NB4 (cell line): ENCODE results near the gene VDR.

Experiments used
- POLR2A ChIP-seq: IDR thresholded peaks from 2 replicates; pipeline ENCODE4 v1.6.1; 2011; ENCODE audit warnings: mild to moderate bottlenecking; ENCODE audit not compliant: insufficient read length; ENCODE audit errors: extremely low read depth
- TF ChIP-seq, protein P1 (sequence below): IDR thresholded peaks from one replicate; pipeline ENCODE4 v1.5.1; 2012; ENCODE audit warnings: low read depth, low read length
- TF ChIP-seq, protein P2 (sequence below): IDR thresholded peaks from 2 replicates; pipeline ENCODE4 v1.6.1; 2011; ENCODE audit warnings: low read depth, low read length

GRCh38 chr12:47818007-47818376 is 86.8 kb downstream of the VDR start:
- TF ChIP-seq, protein P1, sequence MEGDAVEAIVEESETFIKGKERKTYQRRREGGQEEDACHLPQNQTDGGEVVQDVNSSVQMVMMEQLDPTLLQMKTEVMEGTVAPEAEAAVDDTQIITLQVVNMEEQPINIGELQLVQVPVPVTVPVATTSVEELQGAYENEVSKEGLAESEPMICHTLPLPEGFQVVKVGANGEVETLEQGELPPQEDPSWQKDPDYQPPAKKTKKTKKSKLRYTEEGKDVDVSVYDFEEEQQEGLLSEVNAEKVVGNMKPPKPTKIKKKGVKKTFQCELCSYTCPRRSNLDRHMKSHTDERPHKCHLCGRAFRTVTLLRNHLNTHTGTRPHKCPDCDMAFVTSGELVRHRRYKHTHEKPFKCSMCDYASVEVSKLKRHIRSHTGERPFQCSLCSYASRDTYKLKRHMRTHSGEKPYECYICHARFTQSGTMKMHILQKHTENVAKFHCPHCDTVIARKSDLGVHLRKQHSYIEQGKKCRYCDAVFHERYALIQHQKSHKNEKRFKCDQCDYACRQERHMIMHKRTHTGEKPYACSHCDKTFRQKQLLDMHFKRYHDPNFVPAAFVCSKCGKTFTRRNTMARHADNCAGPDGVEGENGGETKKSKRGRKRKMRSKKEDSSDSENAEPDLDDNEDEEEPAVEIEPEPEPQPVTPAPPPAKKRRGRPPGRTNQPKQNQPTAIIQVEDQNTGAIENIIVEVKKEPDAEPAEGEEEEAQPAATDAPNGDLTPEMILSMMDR: no peak
- TF ChIP-seq, protein P2, sequence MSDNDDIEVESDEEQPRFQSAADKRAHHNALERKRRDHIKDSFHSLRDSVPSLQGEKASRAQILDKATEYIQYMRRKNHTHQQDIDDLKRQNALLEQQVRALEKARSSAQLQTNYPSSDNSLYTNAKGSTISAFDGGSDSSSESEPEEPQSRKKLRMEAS: no peak
- TF ChIP-seq POLR2A: no peak
